AG10803 (cell line): ENCODE measurements around the gene PRLR.

Experiments used
- DNase-seq: peaks from one replicate; pipeline ENCODE4 v3.0.0; 2010; ENCODE audit warnings: low read depth
- H3K4me3 ChIP-seq: 2 replicates; pipeline ENCODE4 v1.5.1; 2011; ENCODE audit warnings: mild to moderate bottlenecking, low read length, control low read depth
- CTCF ChIP-seq: conservative IDR thresholded peaks from 2 replicates; pipeline ENCODE4 v1.5.1; 2011; ENCODE audit warnings: mild to moderate bottlenecking, low read length, control low read depth, inconsistent platforms

Gene PRLR

GRCh38 chr5:35023391-35024178, 206.7 kb downstream of the PRLR start:
- no peak overlapping the region for H3K4me3 ChIP-seq
- no peak for DNase-seq
- no peak for TF ChIP-seq CTCF

GRCh38 chr5:35016174-35017051, 213.9 kb downstream of the PRLR start:
- no peak for TF ChIP-seq CTCF
- no peak overlapping the region for H3K4me3 ChIP-seq
- DNase-seq, result no peak

- TF ChIP-seq CTCF, result no peak
- no peak overlapping the region for H3K4me3 ChIP-seq
- DNase-seq, result no peak
Observed at GRCh38 chr5:35015063-35015462, 215.2 kb downstream of the PRLR start.

GRCh38 chr5:35012796-35013195, 217.5 kb downstream of the PRLR start:
- TF ChIP-seq CTCF, result no peak
- no peak for DNase-seq

GRCh38 chr5:35012365-35012764, 217.9 kb downstream of the PRLR start:
- no peak for TF ChIP-seq CTCF
- no peak for DNase-seq
- no peak overlapping the region for H3K4me3 ChIP-seq

More at GRCh38 chr5:35012796-35013195, 217.5 kb downstream of the PRLR start:
- no peak overlapping the region for H3K4me3 ChIP-seq

GRCh38 chr5:35010676-35011075, 219.6 kb downstream of the PRLR start:
- TF ChIP-seq CTCF, result no peak
- no peak overlapping the region for H3K4me3 ChIP-seq
- no peak for DNase-seq

- H3K4me3 ChIP-seq, result no peak overlapping the region
- no peak for TF ChIP-seq CTCF
- DNase-seq, result peak; percentile 18
Observed at GRCh38 chr5:35009657-35010056, 220.6 kb downstream of the PRLR start.
